ENCODE measurements around the gene CFAP221.

- no peak for TF ChIP-seq CTCF (IDR thresholded peaks at IDR 0.05)
- TF ChIP-seq POLR2A (IDR thresholded peaks at IDR 0.05) = no peak
- TF ChIP-seq EP300 (IDR thresholded peaks at IDR 0.05) = no peak
- no peak for TF ChIP-seq POLR2AphosphoS5 (IDR thresholded peaks at IDR 0.05)
Observed at GRCh38 chr2:119574864-119575263, 30.6 kb downstream of the CFAP221 start.

All from sigmoid colon (tissue), 4 donors.